Endothelial cell of umbilical vein (primary cell): ENCODE measurements around the gene TBX1. TPM values are rescaled to one million over a fixed set of nuclear protein-coding genes. Genes with fewer than 3 reads are reported as not detected.

Source experiments
- BruUV-seq: library from RNA; stranded (reverse); fragments of 400-500 nt; replicated peaks from 2 replicates; lab custom pipeline; 2021; lab: Mats Ljungman, UMichigan
- CTCF ChIA-PET: fragments of 300-600, 350-600 bp; sonication (Branson Sonifier 250); formaldehyde crosslinking; loops from one replicate; lab custom pipeline; 2021; ENCODE audit warnings: antibody characterized with exemption, inconsistent platforms; lab: Charles Lee
- POLR2A ChIA-PET: fragments of 300-600, 350-600 bp; sonication (Branson Sonifier 250); formaldehyde crosslinking; loops from one replicate; lab custom pipeline; 2021; ENCODE audit warnings: antibody characterized with exemption, inconsistent platforms; lab: Charles Lee
- DNase-seq: peaks from one replicate; pipeline ENCODE4 v3.0.0-alpha.2; 2011; ENCODE audit warnings: low read depth, low spot score
- FAIRE-seq: peaks from 2 replicates; lab custom pipeline; 2011; peaks lifted over from hg19 to GRCh38; lab: Jason Lieb, UNC
- H2AFZ ChIP-seq: 2 replicates; pipeline ENCODE4 v1.6.0; 2012; ENCODE audit warnings: low read depth, low read length, control low read depth, inconsistent platforms
- H3K27ac ChIP-seq: 2 replicates; pipeline ENCODE4 v1.5.1; 2011; ENCODE audit warnings: low read depth, mild to moderate bottlenecking, control low read depth, low read length, moderate library complexity; ENCODE audit not compliant: insufficient read depth
- H3K27me3 ChIP-seq, 2 experiments: 2 replicates each; pipeline versions ENCODE4 v1.6.0 to v1.6.1; 2011; ENCODE audit warnings: low read length in 2 of 2, mixed read lengths in 1 of 2; ENCODE audit not compliant: control insufficient read depth in 2 of 2, insufficient read depth in 2 of 2
- H3K36me3 ChIP-seq, 2 experiments: 2 replicates in 1 of 2; 3 replicates in 1 of 2; pipeline ENCODE4 v1.5.1; 2011; ENCODE audit warnings: low read length in 2 of 2, mild to moderate bottlenecking in 1 of 2, moderate library complexity in 1 of 2; ENCODE audit not compliant: control insufficient read depth in 2 of 2, insufficient read depth in 2 of 2; ENCODE audit errors: extremely low read depth in 1 of 2
- H3K4me1 ChIP-seq: 3 replicates; pipeline ENCODE4 v1.5.1; 2011; ENCODE audit warnings: mild to moderate bottlenecking, low read length; ENCODE audit not compliant: control insufficient read depth, insufficient read depth; ENCODE audit errors: extremely low read depth
- H3K4me2 ChIP-seq: 2 replicates; pipeline ENCODE4 v1.6.1; 2011; ENCODE audit warnings: low read length, control low read depth, mixed read lengths; ENCODE audit not compliant: insufficient read depth
- H3K4me3 ChIP-seq, 3 experiments: fragments of 200-600 bp in 1 of 3; sonication (generic), shearing (Covaris generic) in 1 of 3; replicated peaks in 1 of 3; 2 replicates each; pipeline ENCODE4 v1.5.1; 2011 to 2016; ENCODE audit warnings: control low read depth in 3 of 3, low read length in 3 of 3, mild to moderate bottlenecking in 2 of 3, inconsistent platforms in 1 of 3, low read depth in 1 of 3, moderate library complexity in 1 of 3; ENCODE audit not compliant: insufficient read depth in 1 of 3
- H3K79me2 ChIP-seq: 2 replicates; pipeline ENCODE4 v1.6.0; 2012; ENCODE audit warnings: low read length, inconsistent platforms; ENCODE audit not compliant: control insufficient read depth, insufficient read depth
- H3K9ac ChIP-seq: replicated peaks from 2 replicates; pipeline ENCODE3; 2011; ENCODE audit warnings: low read length, control low read depth; ENCODE audit not compliant: insufficient read depth; ENCODE audit errors: extremely low read depth
- H3K9me1 ChIP-seq: replicated peaks from 3 replicates; pipeline ENCODE4 v1.6.0; 2011; ENCODE audit warnings: mild to moderate bottlenecking, low read length; ENCODE audit not compliant: control insufficient read depth, insufficient read depth; ENCODE audit errors: extremely low read depth
- H3K9me3 ChIP-seq: replicated peaks from 2 replicates; pipeline ENCODE4 v1.5.1; 2012; ENCODE audit warnings: low read length, inconsistent platforms; ENCODE audit not compliant: control insufficient read depth, insufficient read depth
- H4K20me1 ChIP-seq: replicated peaks from 2 replicates; pipeline ENCODE3; 2011; ENCODE audit warnings: mild to moderate bottlenecking, low read length; ENCODE audit not compliant: control insufficient read depth, insufficient read depth; ENCODE audit errors: extremely low read depth
- EZH2 ChIP-seq: IDR thresholded peaks from 2 replicates; pipeline ENCODE4 v1.6.1; 2012; ENCODE audit warnings: borderline replicate concordance, low read depth, mild to moderate bottlenecking, moderate library complexity, low read length, inconsistent platforms; ENCODE audit not compliant: severe bottlenecking
- FOS ChIP-seq: IDR thresholded peaks from 2 replicates; pipeline ENCODE4 v1.6.1; 2011; ENCODE audit warnings: mild to moderate bottlenecking, low read length, moderate library complexity, borderline replicate concordance; ENCODE audit not compliant: insufficient read depth
- GATA2 ChIP-seq: IDR thresholded peaks from 2 replicates; pipeline ENCODE4 v1.7.0; 2011; ENCODE audit warnings: low read depth, mild to moderate bottlenecking, moderate library complexity, mixed read lengths, low read length; ENCODE audit not compliant: insufficient read length, insufficient read depth
- JUN ChIP-seq: IDR thresholded peaks from 2 replicates; pipeline ENCODE4 v1.6.1; 2011; ENCODE audit warnings: borderline replicate concordance, low read depth; ENCODE audit not compliant: insufficient read length, insufficient read depth
- MAX ChIP-seq: IDR thresholded peaks from 2 replicates; pipeline ENCODE4 v1.6.1; 2011; ENCODE audit not compliant: insufficient read depth, insufficient read length
- MYC ChIP-seq: IDR thresholded peaks from one replicate; pipeline ENCODE4 v1.6.1; 2011; ENCODE audit warnings: mild to moderate bottlenecking, low read depth, low read length
- POLR2A ChIP-seq: IDR thresholded peaks from 2 replicates; pipeline ENCODE4 v1.6.1; 2012; ENCODE audit warnings: low read depth, mild to moderate bottlenecking, control low read depth, low read length
- POLR2AphosphoS5 ChIP-seq: IDR thresholded peaks from 2 replicates; pipeline ENCODE4 v1.6.1; 2012; ENCODE audit warnings: low read depth, mild to moderate bottlenecking, control low read depth, low read length, moderate library complexity; ENCODE audit not compliant: insufficient read depth
- dilution Hi-C: fragments of 300-500 bp; cut with MboI; formaldehyde crosslinking; loops from one replicate; pipeline ENCODE4 v1.15.0; 2019; ENCODE audit warnings: low sequenced_read_pairs; ENCODE audit not compliant: extremely low pct_ligation_motif_present
- intact Hi-C: fragments of 100-400 bp; cut with micrococcal nuclease; formaldehyde crosslinking; loops from one replicate; pipeline ENCODE4 v1.10.0; 2022
- polyA plus RNA-seq, 4 experiments: library from polyadenylated mRNA; depleted of rRNA in 3 of 4; stranded (reverse) in 3 of 4; unstranded in 1 of 4; fragments of >200 nt; gene quantifications; 2 replicates each; pipeline versions ENCODE4 v1.2.1 to v1.2.3, GENCODE V29; 2011 to 2012; ENCODE audit warnings: missing spikeins in 1 of 4
- total RNA-seq: library from RNA; stranded (reverse); gene quantifications from 2 replicates; pipeline ENCODE4 v1.2.3, GENCODE V29; 2021
- TF ChIP-seq, protein P1 (sequence below), 2 donors: IDR thresholded peaks; 1 replicate in 1 of 2; 2 replicates in 1 of 2; pipeline ENCODE4 v1.5.1; 2011; ENCODE audit warnings: low read length in 2 of 2, mild to moderate bottlenecking in 2 of 2, moderate library complexity in 2 of 2, control low read depth in 1 of 2, inconsistent platforms in 1 of 2, low read depth in 1 of 2; ENCODE audit not compliant: insufficient read depth in 1 of 2; ENCODE audit errors: extremely low read depth in 1 of 2

Gene TBX1
- total and polyA plus RNA-seq, 2 donors (not counting 3 experiments of a cell fraction or from before 2014, with no cell fraction given), result 11.0 to 30.2 TPM

GRCh38 chr22:19740586-19740985 is 20.0 kb upstream of the TBX1 start:
- ChIA-PET CTCF (interaction anchor here (1.0 to 2.4 kb wide), 3 partner anchors 10 to 170 kb away, joined by 3 to 15 read pairs (median 13); no protein-coding TSS in a partner anchor), POLR2A (no interaction called here)
- Histone ChIP-seq H3K9me1 (no peaks in the 10 kb centered on the region), H3K4me1 (peaks cover 2% of the 10 kb centered on the region), H3K4me3 (no peak overlapping the region), H3K36me3 (no peaks in the 10 kb centered on the region), H3K9me3 (no peaks in the 10 kb centered on the region), H3K27ac (no peak overlapping the region), H3K9ac (no peak overlapping the region), H3K79me2 (no peaks in the 10 kb centered on the region), H4K20me1 (no peaks in the 10 kb centered on the region), H3K4me2 (no peak overlapping the region), H2AFZ (no peak overlapping the region), H3K27me3 (no peaks in the 10 kb centered on the region)
- intact Hi-C loops (no loop called here), dilution Hi-C loops (no loop called here)
- FAIRE-seq (no peak), DNase-seq (no peak)
- TF ChIP-seq MYC, result no peak
- no peak for TF ChIP-seq MAX
- TF ChIP-seq GATA2, result no peak
- no peak for TF ChIP-seq EZH2
- no peak for TF ChIP-seq FOS
- TF ChIP-seq POLR2A, result no peak
- no peak for TF ChIP-seq JUN
- TF ChIP-seq, protein P1, sequence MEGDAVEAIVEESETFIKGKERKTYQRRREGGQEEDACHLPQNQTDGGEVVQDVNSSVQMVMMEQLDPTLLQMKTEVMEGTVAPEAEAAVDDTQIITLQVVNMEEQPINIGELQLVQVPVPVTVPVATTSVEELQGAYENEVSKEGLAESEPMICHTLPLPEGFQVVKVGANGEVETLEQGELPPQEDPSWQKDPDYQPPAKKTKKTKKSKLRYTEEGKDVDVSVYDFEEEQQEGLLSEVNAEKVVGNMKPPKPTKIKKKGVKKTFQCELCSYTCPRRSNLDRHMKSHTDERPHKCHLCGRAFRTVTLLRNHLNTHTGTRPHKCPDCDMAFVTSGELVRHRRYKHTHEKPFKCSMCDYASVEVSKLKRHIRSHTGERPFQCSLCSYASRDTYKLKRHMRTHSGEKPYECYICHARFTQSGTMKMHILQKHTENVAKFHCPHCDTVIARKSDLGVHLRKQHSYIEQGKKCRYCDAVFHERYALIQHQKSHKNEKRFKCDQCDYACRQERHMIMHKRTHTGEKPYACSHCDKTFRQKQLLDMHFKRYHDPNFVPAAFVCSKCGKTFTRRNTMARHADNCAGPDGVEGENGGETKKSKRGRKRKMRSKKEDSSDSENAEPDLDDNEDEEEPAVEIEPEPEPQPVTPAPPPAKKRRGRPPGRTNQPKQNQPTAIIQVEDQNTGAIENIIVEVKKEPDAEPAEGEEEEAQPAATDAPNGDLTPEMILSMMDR (IDR thresholded peaks at IDR 0.05; ENCODE audit: extremely low read depth in 1 of 2, insufficient read depth in 1 of 2, low read depth in 1 of 2, low read length in 2 of 2), result no peak
- TF ChIP-seq POLR2AphosphoS5, result no peak
- no TSS peak for BruUV-seq
